ENCODE data around the gene FBLN1.

Gene FBLN1

DNA sequence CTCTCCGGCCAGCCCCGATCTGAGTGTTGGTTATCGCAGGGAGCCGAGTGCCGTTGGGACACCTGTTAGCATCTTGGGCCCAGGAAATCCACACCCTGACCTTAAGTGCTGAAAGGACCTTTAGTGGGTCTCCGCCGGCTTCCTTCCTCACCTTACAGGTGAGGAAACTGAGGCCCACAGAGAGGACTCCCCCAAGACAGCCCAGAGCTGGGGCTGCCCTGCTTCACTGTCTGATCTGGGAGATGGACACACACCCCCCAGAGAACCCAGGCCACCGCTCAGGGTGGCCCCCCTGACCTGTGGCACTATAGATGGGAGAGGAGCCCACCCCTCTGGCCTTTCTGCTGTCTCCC, 73.6 kb downstream of the FBLN1 start:
- Histone ChIP-seq H3K9me2 (replicated peaks; ENCODE audit: insufficient read depth, low read length) (no peaks in the 10 kb centered on the region), H4K20me1 (ENCODE audit: low read depth, low read length) (no peaks in the 10 kb centered on the region), H3K27ac (ENCODE audit: low read depth, low read length) (no peak overlapping the region), H3K9me3 (ENCODE audit: insufficient read depth, low read length) (peaks cover 5% of the 10 kb centered on the region; the same call in 1 of the 2 replicates), H3K4me3 (ENCODE audit: insufficient read depth, low read length, poor library complexity, severe bottlenecking) (no peak overlapping the region), H3K9ac (ENCODE audit: low read length) (no peak overlapping the region), H3K36me3 (ENCODE audit: low read length) (peaks cover 3% of the 10 kb centered on the region; the same call in 1 of the 2 replicates), H3F3A (ENCODE audit: insufficient read depth) (no peaks in the 10 kb centered on the region), H3K27me3 (ENCODE audit: low read length) (no peaks in the 10 kb centered on the region), H3K79me2 (ENCODE audit: insufficient read depth, low read length) (no peaks in the 10 kb centered on the region), H2AFZ (ENCODE audit: low read depth, low read length, severe bottlenecking) (no peak overlapping the region), H3K4me2 (ENCODE audit: low read depth, low read length, poor library complexity, severe bottlenecking) (no peak overlapping the region)
- TF ChIP-seq EZH2phosphoT487 (conservative IDR thresholded peaks at IDR 0.05; ENCODE audit: low read length): no peak
- TF ChIP-seq, protein P1, sequence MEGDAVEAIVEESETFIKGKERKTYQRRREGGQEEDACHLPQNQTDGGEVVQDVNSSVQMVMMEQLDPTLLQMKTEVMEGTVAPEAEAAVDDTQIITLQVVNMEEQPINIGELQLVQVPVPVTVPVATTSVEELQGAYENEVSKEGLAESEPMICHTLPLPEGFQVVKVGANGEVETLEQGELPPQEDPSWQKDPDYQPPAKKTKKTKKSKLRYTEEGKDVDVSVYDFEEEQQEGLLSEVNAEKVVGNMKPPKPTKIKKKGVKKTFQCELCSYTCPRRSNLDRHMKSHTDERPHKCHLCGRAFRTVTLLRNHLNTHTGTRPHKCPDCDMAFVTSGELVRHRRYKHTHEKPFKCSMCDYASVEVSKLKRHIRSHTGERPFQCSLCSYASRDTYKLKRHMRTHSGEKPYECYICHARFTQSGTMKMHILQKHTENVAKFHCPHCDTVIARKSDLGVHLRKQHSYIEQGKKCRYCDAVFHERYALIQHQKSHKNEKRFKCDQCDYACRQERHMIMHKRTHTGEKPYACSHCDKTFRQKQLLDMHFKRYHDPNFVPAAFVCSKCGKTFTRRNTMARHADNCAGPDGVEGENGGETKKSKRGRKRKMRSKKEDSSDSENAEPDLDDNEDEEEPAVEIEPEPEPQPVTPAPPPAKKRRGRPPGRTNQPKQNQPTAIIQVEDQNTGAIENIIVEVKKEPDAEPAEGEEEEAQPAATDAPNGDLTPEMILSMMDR (IDR thresholded peaks at IDR 0.05; ENCODE audit: insufficient read depth, low read length, poor library complexity, severe bottlenecking): no peak

DNA sequence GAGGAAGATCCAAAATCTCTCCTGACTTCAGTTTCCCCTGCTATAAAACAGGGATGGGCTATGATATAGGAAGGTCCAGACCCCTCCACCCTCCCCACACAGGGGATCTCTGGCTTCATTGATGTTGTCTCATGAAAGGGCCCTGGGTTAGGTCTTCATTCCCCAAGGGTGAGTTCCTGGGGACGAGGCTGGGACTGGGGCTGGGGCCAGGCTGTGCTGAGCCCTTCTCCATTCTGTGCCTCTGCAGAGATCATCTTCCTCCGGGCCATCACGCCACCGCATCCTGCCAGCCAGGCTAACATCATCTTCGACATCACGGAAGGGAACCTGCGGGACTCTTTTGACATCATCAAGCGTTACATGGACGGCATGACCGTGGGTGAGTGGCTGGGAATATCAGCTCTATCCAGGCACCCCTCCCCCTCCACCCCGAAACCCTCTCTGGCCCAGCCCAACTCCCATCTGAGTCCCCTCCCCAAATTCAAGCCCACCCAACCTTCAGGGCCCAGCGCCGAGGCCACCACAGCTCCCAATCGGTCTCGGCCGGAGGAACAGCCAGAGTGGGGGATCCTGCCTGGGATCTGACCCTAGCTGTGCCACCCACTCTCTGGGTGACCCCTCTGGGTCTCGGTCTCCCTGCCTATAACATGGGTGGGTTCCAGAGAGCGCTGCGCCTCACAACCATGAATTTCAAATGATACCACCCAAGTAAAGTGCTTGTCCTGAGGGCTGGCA, 74.2 kb downstream of the FBLN1 start:
- Histone ChIP-seq H3K9me2 (replicated peaks; ENCODE audit: insufficient read depth, low read length) (no peaks in the 10 kb centered on the region), H3K9me3 (ENCODE audit: insufficient read depth, low read length) (no peaks in the 10 kb centered on the region), H4K20me1 (ENCODE audit: low read depth, low read length) (no peaks in the 10 kb centered on the region), H3K36me3 (ENCODE audit: low read length) (no peaks in the 10 kb centered on the region), H3F3A (ENCODE audit: insufficient read depth) (no peaks in the 10 kb centered on the region), H3K79me2 (ENCODE audit: insufficient read depth, low read length) (no peaks in the 10 kb centered on the region), H3K4me2 (ENCODE audit: low read depth, low read length, poor library complexity, severe bottlenecking) (no peak overlapping the region), H3K4me3 (ENCODE audit: insufficient read depth, low read length, poor library complexity, severe bottlenecking) (no peak overlapping the region), H2AFZ (ENCODE audit: low read depth, low read length, severe bottlenecking) (no peak overlapping the region), H3K27ac (ENCODE audit: low read depth, low read length) (no peak overlapping the region), H3K27me3 (ENCODE audit: low read length) (no peaks in the 10 kb centered on the region), H3K9ac (ENCODE audit: low read length) (no peak overlapping the region)
- no peak for TF ChIP-seq EZH2phosphoT487 (conservative IDR thresholded peaks at IDR 0.05; ENCODE audit: low read length)
- TF ChIP-seq, protein P1 (IDR thresholded peaks at IDR 0.05; ENCODE audit: insufficient read depth, low read length, poor library complexity, severe bottlenecking): no peak

DNA sequence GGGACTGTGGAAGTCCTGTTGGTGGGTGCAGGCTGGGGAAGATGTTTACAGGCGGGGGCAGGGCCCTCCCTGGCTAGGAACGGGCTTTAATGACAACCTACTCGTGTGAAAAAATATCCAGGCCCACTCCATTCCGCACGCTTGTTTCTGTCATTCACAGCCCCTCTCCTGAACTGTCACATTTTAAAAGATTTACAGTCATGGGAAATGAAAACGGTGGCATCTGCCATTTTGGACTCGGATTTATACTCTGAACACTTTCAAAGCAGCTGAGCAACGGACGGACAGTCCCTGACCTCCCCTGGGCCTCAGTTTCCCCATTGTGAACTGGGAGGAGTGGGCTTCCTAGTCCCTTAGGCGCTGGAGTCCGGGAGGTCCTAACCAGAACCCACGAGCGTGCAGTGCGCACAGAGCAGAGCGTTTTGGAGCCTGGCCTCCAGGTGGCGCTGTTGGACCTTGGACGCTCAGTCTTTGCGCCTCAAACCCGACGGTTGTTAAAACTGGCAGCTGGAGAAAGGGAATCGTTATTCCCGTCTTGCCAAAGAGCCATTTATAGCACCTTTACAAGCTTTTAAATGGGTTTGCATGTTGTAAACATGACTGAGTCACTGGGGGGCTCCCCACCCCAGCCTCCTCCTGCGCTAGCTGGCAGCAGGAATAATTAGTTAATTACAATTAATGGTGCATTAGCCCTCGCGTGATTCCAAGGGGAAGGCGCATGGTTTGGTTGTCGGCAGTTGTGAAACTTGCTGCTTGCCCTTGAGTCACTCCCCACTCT, 75.3 kb downstream of the FBLN1 start:
- no peaks in the 10 kb centered on the region for H4K20me1 ChIP-seq (ENCODE audit: low read depth, low read length)
- H2AFZ ChIP-seq (ENCODE audit: low read depth, low read length, severe bottlenecking): no peak overlapping the region
- no peak overlapping the region for H3K27ac ChIP-seq (ENCODE audit: low read depth, low read length)
- no peak overlapping the region for H3K9ac ChIP-seq (ENCODE audit: low read length)
- TF ChIP-seq, protein P1 (IDR thresholded peaks at IDR 0.05; ENCODE audit: insufficient read depth, low read length, poor library complexity, severe bottlenecking): peak; percentile 81
- TF ChIP-seq EZH2phosphoT487 (conservative IDR thresholded peaks at IDR 0.05; ENCODE audit: low read length): no peak
- H3K9me3 ChIP-seq (ENCODE audit: insufficient read depth, low read length): no peaks in the 10 kb centered on the region
- H3K36me3 ChIP-seq (ENCODE audit: low read length): no peaks in the 10 kb centered on the region
- no peaks in the 10 kb centered on the region for H3K9me2 ChIP-seq (replicated peaks; ENCODE audit: insufficient read depth, low read length)
- no peaks in the 10 kb centered on the region for H3F3A ChIP-seq (ENCODE audit: insufficient read depth)
- no peak overlapping the region for H3K4me3 ChIP-seq (ENCODE audit: insufficient read depth, low read length, poor library complexity, severe bottlenecking)
- H3K79me2 ChIP-seq (ENCODE audit: insufficient read depth, low read length): no peaks in the 10 kb centered on the region
- H3K4me2 ChIP-seq (ENCODE audit: low read depth, low read length, poor library complexity, severe bottlenecking): no peak overlapping the region
- H3K27me3 ChIP-seq (ENCODE audit: low read length): no peaks in the 10 kb centered on the region
